Stimulated activated CD8-positive, alpha-beta memory T cell treated with anti-CD3 and anti-CD28 coated beads, Interleukin-15, amount 100 ng/mL, for 1 hour (primary cell): ENCODE measurements around the gene MAML2.

ENCODE experiments used
- DNase-seq: peaks from one replicate; pipeline ENCODE4 v3.0.0-alpha.2; 2020; ENCODE audit warnings: low read depth

MAML2 gene

DNA sequence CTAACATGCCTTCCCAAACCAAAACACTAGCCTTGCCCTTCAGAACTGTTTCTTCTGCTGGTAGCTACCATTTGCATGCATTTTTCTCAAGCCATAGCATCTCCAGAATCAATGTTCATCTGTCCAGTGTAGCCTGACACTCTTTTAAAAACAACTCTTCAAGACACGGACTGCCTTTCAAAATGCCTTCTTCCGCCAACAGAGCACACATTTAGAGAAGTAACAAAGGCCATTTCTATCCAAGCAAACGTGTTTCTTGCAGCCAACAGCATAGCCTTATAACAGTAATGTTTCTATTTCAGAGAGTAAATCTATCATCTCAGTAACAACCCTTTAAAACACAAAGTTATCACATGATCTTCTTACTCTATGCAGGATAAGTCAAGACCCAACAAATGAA, 275.8 kb downstream of the MAML2 start:
- DNase-seq = no peak

DNA sequence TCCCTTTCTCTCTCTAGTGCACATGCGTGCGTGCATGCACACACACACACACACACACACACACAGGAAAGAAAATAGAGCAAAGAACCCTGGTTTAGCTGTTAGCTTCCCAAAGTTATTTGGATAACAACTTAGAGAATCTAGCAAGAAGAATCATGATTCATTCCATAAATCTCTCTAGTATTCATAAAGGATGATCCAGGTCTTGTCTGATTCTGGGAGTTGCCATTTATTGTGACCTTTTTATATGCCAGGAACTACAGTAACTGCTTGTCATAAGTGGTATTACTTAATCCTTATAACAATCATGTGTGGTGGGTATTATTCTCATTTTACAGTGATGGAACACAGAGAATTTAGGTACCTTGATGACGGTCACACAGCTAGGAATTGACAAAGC, 277.6 kb downstream of the MAML2 start:
- DNase-seq = no peak

DNA sequence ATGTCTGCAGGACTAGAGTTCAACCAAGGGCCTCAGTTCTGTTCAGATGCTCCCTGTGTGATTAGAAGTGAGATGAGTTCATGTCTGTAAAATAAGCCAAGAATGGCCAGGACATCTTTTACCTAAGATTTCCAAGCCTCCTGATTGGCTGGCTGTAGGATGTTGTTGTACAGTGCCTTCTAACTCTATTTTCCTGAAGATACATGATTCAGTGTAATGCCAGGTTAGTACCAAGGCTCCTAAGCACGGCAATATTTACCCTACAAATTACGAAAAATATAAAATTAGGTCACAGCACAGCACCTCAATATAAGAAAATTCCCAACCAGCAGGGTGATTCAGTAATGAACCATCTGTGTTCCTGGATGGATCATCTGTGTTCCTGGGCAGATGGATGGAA, 279.1 kb downstream of the MAML2 start:
- DNase-seq = no peak

DNA sequence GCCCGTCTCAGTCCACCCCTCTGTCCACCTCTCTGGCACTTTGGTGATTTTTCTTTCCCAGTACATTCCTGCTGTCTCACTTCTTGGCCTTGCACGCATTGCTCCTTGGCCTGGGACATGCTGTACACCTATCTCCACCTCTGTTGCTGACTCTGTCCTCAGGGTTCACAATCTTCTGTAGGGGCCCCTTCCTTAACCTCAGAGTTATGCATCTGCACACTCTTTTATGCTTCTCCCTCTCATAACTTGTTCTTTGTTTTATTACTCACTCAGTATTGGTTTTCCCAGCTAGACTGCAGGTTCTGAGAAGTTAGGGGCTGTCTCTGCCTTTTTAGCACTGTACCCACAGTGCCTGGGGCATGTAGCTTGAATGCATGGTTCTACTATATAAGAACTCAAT, 279.9 kb downstream of the MAML2 start:
- DNase-seq = no peak

DNA sequence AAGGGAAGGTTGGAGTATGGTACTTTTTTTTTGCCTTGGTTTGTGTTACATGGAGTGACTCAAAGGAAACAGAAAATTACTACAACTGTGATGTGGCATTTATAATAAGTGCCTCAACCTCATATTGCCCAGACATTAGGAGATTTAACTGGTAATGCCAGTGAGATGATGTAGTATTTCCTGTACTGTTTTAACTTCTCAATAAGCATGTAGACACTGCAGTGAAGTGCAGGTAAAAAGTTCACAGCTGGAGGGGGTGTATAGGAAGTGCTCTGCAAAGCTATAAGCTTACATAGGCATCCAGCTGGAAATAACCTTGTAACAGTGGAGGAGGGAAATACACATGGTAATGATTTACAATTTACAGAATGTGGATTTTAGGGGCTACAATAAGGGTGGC, 280.9 kb downstream of the MAML2 start:
- DNase-seq = no peak

DNA sequence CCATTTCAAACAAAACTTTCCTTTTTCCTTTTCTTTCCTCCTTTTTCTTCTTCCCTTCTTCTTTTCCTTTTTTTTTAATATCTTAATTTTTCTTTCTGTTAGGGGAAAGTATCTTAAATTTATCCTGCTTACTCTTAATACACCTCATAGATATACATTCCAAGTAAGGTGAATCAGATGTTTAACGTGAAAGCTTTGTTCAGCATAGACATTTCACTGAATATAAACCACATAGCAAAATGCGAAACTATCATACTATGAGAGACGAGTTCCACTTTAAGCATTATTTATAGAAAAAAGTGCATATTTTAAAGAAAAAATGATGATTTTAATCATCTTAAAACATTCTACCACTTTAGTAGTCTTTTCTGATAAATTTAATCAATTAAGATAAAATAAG, 281.3 kb downstream of the MAML2 start:
- DNase-seq = no peak

DNA sequence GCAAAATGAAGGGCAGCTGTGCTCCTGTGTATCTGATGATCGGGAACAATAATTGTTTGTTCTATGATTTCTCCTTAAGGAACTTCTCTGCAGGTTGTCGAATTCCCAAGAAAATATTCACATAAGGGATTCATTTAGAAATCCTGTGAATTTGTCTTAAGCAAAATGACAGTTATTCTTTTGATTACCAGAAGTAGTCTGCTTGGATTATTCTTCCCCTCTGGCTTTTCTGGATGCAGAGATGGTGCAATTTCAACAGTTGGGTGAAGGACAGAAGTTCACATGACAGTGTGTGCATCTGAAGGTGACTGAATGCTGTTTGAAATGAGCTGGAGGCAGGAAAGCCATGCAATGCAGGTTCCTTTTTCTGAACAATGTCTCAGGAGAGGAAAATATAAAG, 281.9 kb downstream of the MAML2 start:
- DNase-seq = no peak

DNA sequence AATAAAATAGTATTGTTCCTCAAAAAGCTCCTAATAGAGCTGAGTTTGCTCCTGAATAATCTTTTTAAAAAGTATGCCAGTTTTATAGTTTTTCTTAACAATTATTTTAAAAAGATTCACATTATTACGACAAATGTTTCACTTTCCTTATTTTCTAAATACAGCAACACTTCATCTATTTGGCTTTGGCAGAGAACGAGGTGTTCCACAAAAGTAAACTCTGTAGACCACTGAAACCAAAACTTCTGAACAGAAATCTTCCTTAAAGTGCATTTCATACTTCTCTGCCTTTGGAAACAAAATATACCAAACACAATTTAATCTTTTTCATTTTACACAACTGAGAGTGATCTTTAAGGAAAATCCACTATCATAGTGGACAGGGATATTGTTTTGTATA, 285.5 kb downstream of the MAML2 start:
- no peak for DNase-seq

DNA sequence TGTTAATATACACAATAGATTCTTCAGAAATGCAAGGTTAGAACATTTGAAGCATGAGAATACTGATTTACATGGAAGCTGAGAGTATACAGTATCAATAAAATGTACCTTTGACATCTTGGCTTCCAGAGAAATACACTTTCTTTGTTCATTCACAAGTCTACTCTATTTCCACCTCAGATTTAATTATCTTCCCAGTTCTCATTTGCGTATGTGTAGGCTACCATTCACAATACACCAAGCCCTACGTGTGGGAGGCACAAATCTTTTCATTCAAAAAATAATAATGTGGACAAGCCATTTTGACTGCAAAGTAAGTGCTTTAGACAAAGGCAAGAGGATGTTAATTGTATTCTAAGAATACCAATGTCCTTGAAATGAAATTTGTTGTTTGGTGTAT, 286.4 kb downstream of the MAML2 start:
- DNase-seq = no peak

DNA sequence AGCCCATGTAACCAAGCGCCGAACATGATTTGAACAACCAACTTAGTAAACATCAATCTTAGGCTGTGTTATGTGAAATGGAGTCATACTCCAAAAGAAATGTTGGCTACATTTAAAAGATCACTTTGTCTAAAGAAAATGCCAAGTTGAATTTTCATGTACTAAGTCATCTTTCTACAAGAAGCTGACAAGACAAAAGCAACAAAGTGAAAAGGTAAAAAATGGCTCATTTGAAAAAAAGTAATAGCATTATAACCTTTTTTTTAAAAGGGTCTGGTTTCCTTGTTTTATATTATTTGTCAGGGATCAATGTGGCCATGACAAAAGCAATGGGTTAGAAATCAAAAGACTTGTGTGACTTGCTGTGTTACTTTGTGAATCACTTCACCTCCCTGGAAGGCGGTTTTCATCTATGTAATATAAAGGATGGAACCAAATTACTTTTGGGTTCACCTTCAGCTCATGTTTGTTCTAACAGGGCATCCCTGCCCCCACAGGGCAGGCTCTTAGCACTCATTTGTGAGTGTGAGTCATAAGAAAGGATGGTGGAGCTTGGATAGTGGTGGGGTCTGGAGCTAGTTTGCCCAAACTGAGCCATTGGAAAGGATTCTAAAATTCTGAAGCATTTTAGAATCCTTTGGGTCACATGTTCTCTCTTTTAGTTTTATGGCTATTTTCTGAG, 287.1 kb downstream of the MAML2 start:
- no peak for DNase-seq

DNA sequence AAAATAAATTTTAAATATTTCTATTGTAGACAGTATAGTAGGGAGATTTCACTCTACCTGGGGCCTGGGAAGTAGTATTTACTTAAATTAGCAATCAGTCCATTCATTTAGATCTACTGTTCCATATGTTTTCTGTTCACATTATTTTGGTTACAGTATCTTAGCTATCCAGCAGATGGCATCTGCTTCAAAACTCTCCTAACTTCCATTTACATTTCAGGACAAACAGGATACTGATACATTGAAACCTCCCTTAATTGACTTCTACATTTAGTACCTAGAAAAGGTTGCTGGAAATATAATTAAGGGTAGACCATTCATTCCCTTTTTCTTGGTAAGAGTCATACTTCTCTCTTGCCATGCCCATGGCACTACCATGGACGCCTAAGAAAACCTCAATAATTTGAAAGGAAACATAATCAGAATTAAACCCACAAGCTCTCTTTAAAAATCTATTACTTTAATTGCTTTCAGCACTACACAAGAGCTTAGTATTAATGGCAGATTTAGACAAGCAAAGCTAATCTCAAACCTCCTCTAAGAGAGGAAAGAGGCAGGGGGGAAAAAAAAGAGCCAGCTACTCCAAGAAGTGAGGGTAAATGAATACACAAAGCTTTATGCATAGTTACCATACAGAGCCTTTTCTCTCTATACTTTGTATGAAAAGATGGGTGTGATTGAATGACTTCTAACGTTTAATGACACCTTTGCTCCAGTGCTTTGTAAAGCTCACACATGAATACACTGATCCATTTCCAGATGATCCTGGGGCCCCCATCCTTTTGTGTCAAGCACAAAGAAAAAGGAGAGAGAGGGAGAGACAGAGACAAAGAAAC, 287.9 kb downstream of the MAML2 start:
- DNase-seq = no peak

DNA sequence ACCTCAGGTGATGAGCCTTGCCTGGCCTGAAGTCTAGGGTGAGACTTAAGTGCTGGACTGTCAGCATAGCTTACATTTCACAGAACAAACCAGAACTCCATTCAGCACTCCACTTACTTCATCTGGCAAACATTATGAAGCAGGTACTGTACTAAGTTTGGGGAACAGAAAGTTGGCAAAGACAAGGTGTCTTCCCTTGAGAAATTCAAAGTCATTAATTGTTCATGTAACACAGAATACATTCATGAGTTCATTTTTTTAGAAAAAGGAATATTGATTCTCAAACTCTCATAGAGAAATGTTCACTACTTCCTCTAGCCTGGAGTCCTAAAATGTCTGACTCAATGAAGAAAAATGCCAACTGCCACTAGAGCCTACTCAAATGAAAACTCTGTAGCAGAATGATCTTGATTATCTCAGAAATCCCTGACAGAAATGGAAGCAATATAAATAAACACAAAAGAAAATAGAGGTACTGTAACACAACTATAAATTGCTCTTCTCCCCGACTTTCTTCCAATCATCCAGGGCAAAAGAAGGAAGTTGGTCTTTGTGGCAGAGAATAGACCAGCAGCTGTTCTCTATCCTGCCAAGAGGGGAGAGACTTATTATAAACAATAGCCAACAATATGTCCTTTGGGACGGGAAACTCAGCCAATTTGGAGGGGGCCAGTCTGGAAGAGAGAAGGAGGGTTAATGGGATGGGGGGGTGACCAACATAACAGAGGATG, 289.9 kb downstream of the MAML2 start:
- DNase-seq = no peak

DNA sequence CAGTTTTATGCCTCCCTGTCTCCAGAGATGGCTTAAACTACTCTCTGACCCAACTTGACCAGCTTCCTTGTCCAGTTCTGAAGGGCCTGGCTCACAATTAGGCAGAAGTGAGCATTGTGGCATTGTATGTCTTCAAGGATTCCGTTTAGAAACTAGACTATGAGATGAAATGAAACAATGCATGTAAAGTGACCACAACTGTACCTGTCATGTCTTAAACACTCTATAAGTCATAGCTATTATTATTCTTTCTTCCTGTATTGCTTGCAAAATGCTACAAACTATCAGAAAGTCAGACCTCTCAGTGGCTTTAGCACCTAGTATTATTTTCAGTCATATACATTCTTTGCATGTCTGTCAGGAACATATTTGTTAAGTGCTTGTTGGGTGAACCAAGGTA, 291.2 kb downstream of the MAML2 start:
- no peak for DNase-seq

DNA sequence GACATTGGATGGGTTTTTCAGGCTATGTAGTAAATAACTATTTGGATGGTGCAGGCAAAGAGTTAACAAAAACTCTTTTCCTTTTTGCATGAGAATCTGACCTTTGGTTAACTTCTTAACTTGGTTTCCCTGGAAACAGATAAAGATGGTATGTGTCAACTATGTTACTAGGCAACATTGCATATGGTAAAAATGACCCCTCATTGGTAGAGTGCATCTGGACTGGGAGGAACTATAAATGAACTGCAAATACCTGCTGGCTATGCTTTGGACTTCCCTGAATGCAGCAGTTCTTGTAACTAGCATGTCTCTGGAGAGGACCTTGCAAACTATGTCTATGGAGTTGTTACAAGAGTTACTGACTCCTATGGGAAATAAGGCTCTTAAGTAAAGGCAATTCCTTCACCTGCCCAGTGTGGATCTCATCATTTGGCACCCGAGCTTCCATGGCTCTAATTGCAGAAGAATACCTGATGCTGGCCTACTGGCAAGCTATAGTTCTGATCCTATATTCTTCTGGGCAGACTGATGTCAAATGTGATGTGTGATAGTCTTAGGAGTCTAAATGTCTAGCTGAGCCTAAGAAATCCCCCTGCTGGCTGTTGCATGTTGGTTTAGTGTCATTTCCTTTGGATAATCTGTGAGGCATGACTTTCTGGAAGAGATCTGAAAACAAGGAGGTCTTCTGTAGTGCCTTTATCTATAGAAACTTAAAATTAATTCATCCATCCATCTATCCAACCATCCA, 292.4 kb downstream of the MAML2 start:
- no peak for DNase-seq

DNA sequence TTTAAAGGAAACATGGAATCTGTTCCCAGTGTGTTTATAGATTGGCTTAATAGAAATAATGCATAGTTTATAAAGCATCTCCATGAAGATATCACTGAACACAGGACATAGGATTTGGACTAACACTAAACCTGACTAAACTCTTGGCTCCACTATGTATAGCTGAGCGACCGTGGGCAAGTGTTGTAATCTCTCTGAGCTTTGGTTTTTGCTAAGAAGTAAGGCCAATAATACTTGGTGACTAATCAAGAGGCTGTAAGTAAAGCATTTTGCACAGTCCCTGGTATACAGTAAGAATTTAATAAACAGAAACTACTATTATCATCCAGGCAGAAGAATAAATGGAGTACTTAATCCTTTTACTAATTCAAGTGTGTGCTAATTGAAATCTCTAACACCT, 293.6 kb downstream of the MAML2 start:
- DNase-seq = no peak

DNA sequence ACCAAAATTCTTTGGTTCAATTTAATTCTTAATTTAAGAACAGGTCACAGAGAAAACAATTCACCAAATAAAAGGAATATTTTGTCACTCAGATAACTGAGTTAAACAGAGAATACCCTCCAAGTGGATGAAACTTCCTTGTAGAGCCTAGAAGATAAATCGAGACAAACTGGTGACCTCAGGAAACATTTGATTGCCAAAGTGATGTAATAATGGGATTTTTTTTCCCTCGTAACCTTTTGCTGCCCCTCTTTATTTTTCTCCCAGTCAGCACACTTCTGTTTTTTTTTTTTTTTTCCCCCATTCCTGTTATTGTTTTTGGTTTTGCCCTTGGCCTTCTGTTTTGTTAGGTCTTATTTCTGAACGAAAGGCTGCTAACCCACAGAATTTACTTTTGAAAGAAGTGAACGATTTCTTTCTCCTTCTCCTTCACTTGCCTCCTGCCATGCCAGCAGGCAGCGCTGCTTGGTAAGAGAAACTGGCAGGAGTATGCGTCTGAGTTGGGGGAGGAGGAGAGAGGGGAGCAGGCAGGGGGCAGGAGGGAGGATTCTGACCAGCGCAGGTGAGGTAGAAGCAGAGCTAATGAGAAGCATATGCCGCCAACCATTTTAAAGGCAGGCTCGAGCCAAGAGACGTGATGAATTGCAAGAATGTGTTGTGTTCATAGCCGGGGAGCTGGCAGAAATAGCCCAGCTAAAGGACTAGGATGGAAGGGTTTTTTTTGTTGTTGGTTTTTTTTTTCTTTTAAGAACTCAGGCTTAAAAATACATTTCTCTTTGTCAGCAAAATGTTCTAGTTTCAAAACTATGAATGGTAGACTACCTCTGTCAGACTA, 297.2 kb downstream of the MAML2 start:
- no peak for DNase-seq

DNA sequence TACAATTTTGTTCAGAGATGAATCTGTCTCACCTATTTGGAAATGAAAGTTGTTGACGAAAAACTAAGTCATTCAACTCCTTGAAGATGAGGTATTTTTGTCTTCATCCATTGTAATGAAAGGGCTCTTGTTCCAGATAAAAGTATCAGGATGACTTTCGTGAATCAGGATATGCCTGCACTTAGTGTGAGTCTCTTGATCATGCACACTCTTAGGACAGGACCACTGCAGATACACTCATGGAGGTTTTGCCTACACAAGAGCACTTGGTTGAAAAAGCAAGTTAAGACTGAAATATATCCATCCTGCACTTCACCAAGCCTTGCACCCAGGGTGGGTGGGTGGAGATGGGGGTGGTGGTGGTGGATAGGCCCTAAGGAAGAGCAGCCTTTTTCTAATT, 298.2 kb downstream of the MAML2 start:
- no peak for DNase-seq

DNA sequence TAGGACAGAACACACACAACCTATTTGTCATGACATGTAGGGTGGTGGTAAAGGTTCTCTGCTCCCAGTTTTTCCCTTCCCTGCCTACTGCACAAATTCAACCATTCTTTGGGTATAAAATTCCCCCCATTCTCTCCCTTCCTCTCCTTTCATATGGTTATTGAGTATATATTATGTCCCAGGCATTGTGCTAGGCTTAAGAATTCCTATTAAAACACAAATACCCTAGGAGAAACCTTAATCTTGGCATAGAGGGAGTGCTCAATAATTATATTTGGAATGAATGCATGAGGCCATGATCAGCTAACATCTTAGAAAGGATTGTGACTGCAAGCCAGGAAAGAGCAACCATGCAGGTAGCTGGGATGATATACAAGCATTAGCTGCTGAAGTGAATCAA, 298.7 kb downstream of the MAML2 start:
- DNase-seq = no peak

DNA sequence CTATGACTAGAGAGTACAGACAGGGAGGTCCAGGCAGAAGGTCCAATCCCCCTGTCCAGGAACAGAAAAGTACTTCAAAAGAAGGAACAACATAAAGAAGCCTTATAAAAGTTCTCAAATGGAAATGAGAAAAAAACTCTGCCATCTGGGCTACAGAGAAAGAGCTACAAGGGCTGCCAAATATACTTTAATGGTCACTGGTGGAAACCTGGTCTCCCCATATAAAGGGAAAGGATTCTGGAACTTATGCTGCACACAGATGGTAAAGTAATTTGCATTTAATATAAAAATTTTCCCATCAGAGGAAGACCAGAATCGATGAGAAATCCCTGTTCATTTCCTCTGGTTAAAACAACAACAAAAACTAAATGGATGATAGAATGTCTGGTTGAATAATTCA, 299.7 kb downstream of the MAML2 start:
- no peak for DNase-seq

DNA sequence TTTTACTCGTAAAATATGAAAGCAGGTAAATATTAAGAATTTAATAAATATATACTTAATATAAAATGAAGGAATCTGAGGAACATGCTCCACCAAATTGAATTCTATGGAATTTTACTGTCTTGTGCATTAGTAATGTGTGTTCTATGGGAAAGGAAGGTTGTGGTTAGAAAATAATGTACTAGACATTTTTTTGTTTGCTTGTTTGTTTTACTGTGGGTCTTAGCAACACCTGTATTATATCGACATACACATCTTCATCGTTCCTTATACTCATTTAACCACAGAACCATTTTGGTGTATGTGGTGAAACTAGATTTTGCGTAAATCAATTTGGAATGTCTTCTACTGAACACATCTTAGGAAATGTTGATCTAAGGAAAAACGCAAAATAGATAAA, 304.9 kb downstream of the MAML2 start:
- DNase-seq = no peak

DNA sequence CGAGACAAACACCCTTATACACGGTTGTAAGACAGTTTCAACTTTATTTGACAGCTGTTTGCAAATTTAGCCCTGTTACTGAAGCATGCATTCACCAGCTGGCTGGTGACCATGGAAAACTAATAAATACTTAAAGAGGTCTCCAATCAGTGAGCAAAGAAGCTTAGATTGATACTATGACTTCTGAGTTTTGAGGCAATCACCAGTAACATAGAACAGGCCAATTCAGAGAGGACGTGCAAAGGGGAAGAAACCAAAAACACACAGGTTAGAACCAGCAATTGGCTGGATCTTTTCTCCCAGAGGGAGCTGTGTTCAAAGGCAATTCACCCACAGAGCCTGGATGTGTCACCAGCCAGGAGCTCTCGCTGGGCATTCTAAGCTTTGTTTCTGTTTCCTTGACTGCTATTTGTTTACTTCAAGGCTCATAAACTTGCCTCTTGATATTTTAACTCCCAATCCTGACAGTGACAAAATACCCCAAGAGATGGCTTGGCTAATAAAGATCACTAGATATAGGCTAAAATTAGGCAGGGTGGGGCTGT, 305.5 kb downstream of the MAML2 start:
- no peak for DNase-seq
